ENCODE measurements around the gene ATE1. TPM values are rescaled to one million over a fixed set of nuclear protein-coding genes. Genes with fewer than 3 reads are reported as not detected.
A peak's percentile ranks its signal among the peaks of the same experiment; 100 is the strongest.

ATE1 gene
- total RNA-seq, 2 donors from 2014 or later, result 31.0 to 62.0 TPM

GRCh38 chr10:121911421-121911697, 16.5 kb downstream of the ATE1 start:
- H3K27ac ChIP-seq, result peak overlapping the region; percentile 26 to 35
- H3K4me3 ChIP-seq, result no peak overlapping the region
- H3K27me3 ChIP-seq, result no peaks in the 10 kb centered on the region
- H3K9me3 ChIP-seq, result no peaks in the 10 kb centered on the region
- DNase-seq (ENCODE audit: low spot score), result no peak
- no peak for TF ChIP-seq CTCF (IDR thresholded peaks at IDR 0.05)
- peaks cover 0 to 14% of the 10 kb centered on the region in 2 donors for H3K4me1 ChIP-seq
- H3K36me3 ChIP-seq, result peaks cover 48% of the 10 kb centered on the region

GRCh38 chr10:121910673-121911420, 17.0 kb downstream of the ATE1 start:
- peaks cover 48% of the 10 kb centered on the region for H3K36me3 ChIP-seq
- peaks cover 0 to 14% of the 10 kb centered on the region in 2 donors for H3K4me1 ChIP-seq
- no peaks in the 10 kb centered on the region for H3K9me3 ChIP-seq
- peak overlapping the region; percentile 35 to 39 for H3K27ac ChIP-seq
- TF ChIP-seq CTCF (IDR thresholded peaks at IDR 0.05), result no peak
- no peak overlapping the region for H3K4me3 ChIP-seq
- no peak for DNase-seq (ENCODE audit: low spot score)
- no peaks in the 10 kb centered on the region for H3K27me3 ChIP-seq

- Histone ChIP-seq H3K4me3 (no peak overlapping the region), H3K4me1 (peaks cover 0 to 5% of the 10 kb centered on the region in 2 donors), H3K36me3 (peaks cover 15% of the 10 kb centered on the region), H3K9me3 (no peaks in the 10 kb centered on the region), H3K27ac (peak overlapping the region in 1 of 2 donors; percentile 5), H3K27me3 (no peaks in the 10 kb centered on the region)
- no peak for DNase-seq (ENCODE audit: low spot score)
- no peak for TF ChIP-seq CTCF (IDR thresholded peaks at IDR 0.05)
These were observed 22.9 kb downstream of the ATE1 start for GRCh38 chr10:121904888-121905287.

- no peaks in the 10 kb centered on the region for H3K9me3 ChIP-seq
- peak; percentile 55 to 76 for TF ChIP-seq CTCF (IDR thresholded peaks at IDR 0.05)
- H3K27me3 ChIP-seq, result no peaks in the 10 kb centered on the region
- H3K4me1 ChIP-seq, result peaks cover 0 to 5% of the 10 kb centered on the region in 2 donors
- H3K4me3 ChIP-seq, result no peak overlapping the region
- H3K36me3 ChIP-seq, result peaks cover 26% of the 10 kb centered on the region
- H3K27ac ChIP-seq, result no peak overlapping the region
- DNase-seq (ENCODE audit: low spot score), result no peak
These were observed 27.2 kb downstream of the ATE1 start for GRCh38 chr10:121900443-121901174.

GRCh38 chr10:121899727-121900126, 28.1 kb downstream of the ATE1 start:
- H3K4me3 ChIP-seq, result no peak overlapping the region
- no peaks in the 10 kb centered on the region for H3K9me3 ChIP-seq
- H3K4me1 ChIP-seq, result peaks cover 0 to 5% of the 10 kb centered on the region in 2 donors
- no peak for DNase-seq (ENCODE audit: low spot score)
- H3K27ac ChIP-seq, result no peak overlapping the region
- H3K36me3 ChIP-seq, result peaks cover 26% of the 10 kb centered on the region
- TF ChIP-seq CTCF (IDR thresholded peaks at IDR 0.05), result no peak
- H3K27me3 ChIP-seq, result no peaks in the 10 kb centered on the region

Measured in right atrium auricular region (tissue), 2 donors.